ENCODE measurements around the gene TAOK3.

Gene TAOK3

DNA sequence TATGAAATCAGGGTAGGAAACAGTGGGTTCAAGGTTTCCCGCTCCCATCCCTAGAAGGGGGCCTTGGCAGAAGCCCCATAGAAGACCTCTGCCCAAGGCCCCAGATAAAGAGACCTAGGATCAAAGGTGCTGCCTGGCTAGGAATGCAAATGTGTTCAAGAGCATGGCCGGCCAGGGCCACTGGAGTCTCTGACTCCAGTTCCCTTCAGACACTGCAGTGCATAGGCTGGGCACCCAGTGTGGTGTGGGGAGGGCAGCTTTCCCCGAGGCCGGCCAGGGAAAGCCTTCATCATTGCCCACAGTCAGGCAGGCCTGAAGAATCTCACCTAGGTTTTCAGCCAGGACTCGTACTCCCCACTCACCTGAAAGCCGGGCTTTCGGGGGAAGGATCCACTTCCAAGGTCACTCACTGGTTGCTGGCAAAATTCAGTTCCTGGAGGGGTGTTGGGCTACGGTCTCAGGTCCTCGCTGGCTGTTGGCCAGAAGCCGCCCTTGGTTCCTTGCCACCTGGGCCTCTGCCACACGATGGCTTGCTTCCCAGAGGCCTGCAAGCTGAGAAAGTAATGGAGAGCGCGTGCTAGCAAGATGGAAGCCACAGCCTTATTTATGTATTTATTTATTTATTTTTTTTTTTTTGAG, 246.5 kb downstream of the TAOK3 start:
- DNase-seq = no peak

- DNase-seq = no peak
These were observed 247.0 kb downstream of the TAOK3 start for GRCh38 chr12:118125743-118126118.

DNA sequence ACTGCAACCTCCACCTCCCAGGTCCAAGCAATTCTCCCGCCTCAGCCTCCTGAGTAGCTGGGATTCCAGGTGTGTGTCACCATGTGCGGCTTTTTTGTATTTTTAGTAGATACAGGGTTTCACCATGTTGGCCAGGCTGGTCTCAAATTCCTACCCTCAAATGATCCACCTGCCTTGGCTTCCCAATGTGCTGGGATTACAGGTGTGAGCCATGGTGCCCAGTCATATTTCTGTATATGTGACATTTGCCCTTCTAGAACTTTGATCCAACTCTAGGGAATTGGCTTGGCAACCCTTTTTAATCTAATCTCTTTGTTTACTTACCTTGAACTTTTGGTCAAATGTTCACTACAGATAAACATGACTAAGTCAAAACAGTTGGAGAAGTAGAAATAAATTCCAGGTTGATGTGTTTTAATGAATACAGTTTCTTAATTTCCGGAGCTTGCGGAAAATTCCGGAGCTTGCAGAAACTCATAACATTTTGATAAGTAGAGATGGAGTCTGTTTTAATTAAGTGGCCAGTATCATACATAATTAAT, 248.3 kb downstream of the TAOK3 start:
- DNase-seq = no peak

DNA sequence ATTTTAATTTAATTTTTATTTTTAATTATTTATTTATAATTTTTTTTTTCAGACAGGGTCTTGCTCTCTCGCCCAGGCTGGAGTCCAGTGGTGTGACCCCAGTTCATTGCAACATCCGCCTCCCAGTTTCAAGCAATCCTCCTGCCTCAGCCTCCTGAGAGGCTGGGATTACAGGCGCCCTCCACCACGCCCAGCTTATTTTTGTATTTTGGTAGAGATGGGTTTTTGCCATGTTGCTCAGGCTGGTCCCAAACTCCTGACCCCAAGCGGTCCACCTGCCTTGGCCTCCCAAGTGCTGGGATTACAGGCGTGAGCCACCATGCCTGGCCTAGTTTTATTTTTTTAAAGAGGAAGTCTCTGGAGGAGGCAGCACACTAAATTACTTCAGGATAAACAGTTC, 250.4 kb downstream of the TAOK3 start:
- DNase-seq = no peak

- DNase-seq = peak; percentile 72
These were observed 251.9 kb downstream of the TAOK3 start for GRCh38 chr12:118120579-118121363.

DNA sequence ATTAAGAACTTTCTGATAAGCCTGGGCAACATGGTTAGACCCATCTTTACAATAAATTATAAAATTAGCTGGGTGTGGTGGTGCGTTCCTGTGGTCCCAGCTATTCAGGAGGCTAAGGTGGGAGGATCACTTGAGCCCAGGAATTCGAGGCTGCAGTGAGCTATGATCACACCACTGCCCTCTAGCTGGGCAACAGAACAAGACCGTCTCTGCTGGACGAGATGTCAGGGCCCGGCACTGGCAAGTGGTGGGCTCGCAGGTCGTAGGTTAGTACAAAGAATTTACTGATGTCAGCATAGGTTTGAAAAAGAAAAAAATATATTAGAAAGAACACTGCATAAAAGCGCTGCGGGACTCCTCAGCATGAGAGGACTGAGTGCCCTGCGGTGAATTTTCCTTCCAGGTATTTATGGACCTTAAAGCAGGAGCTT, 253.2 kb downstream of the TAOK3 start:
- no peak for DNase-seq

DNA sequence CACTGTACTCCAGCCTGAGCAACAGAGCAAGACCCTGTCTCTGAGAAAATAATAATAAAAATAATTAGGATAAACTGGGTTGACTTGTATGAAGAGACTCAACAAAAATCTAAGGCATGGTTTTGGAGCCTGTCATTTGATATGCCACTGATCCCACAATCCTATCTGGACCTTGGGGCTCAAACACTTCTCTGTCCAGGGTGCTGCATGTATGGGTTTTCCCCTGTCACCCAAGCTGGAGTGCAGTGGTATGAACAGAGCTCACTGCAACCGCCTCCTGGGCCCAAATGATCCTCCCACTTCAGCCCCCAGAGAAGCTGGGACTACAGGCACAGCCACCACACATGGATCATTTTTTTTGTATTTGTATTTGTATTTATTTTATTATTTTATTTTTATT, 263.6 kb downstream of the TAOK3 start:
- DNase-seq = no peak

- DNase-seq = no peak
These were observed 265.0 kb downstream of the TAOK3 start for GRCh38 chr12:118107694-118108093.

DNA sequence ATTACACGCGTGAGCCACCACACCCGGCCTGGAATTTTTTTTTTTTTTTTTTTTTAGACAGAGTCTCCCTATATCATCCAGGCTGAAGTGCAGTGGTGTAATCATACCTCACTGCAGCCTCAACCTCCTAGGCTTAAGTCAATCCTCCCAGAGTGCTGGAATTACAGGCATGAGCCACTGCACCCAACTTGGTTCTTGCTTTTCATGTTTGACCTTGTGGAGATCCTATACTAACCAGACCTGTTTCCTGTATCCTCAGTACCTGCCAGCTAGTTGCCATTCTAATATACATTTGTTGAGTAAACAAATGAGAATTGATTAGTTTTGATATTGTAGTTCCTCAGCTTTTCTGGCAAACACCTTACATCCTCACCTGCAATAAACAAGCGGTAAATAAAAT, 265.7 kb downstream of the TAOK3 start:
- no peak for DNase-seq

GRCh38 chr12:118103601-118104382, 268.9 kb downstream of the TAOK3 start, which contains the start of gene VSIG10:
Gene VSIG10 (minus strand): TSS chr12:118104011. CDS start chr12:118103671, 340 bp downstream.
- peak; percentile 78 for DNase-seq

GRCh38 chr12:118103201-118103600, 269.5 kb downstream of the TAOK3 start:
- peak; percentile 28 for DNase-seq

DNA sequence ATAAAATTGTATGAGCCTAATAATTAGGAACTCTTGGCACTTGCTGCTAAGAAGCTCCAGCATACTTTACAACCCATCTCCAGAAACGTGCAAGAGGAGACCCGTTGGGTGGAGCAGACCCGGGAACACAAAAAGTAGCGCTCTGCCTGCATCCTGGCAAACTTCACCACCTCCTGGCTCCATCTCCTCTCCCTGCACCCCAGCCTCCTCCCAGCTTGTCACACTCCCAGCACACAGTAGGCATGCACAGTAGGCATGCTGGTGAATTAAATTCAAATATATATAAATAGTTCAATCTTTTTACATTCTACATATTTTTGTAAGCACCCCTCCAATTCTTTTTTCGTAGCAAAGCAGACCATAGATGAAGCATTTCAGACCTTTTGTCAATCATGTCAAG, 270.1 kb downstream of the TAOK3 start:
- no peak for DNase-seq

GRCh38 chr12:118102070-118102469, 270.6 kb downstream of the TAOK3 start:
- peak; percentile 54 for DNase-seq

- DNase-seq = no peak
These were observed 271.7 kb downstream of the TAOK3 start for GRCh38 chr12:118101051-118101450.

Data from EL (cell line).